ENCODE measurements around the gene ATRN. TPM values are rescaled to one million over a fixed set of nuclear protein-coding genes. Genes with fewer than 3 reads are reported as not detected.

ATRN gene
- total RNA-seq, 2 experiments from 2014 or later = 0.09 to 4.5 TPM

GRCh38 chr20:3477861-3478544 lies 7.2 kb downstream of the ATRN start:
- Histone ChIP-seq H3K27ac (ENCODE audit: low read depth, low read length, poor library complexity, severe bottlenecking) (no peak overlapping the region), H2AFZ (ENCODE audit: low read length) (no peak overlapping the region), H3K36me3 (ENCODE audit: insufficient read depth, low read length) (no peaks in the 10 kb centered on the region), H3K4me2 (ENCODE audit: low read length) (no peak overlapping the region), H3K9me2 (ENCODE audit: insufficient read depth, low read length) (no peaks in the 10 kb centered on the region), H3K4me1 (ENCODE audit: insufficient read depth, low read length, poor library complexity, severe bottlenecking) (no peaks in the 10 kb centered on the region), H4K20me1 (ENCODE audit: insufficient read depth, low read length) (no peaks in the 10 kb centered on the region), H3K79me2 (ENCODE audit: insufficient read depth, low read depth, low read length) (no peaks in the 10 kb centered on the region), H3K9me3 (ENCODE audit: low read length) (no peaks in the 10 kb centered on the region), H3K4me3 (ENCODE audit: low read depth, low read length, poor library complexity, severe bottlenecking) (no peak overlapping the region)
- ChIA-PET CTCF (ENCODE audit: unreplicated experiment) (no interaction called here), POLR2A (no interaction called here)
- no peak for DNase-seq (ENCODE audit: low spot score)
- no peak for TF ChIP-seq CTCF (conservative IDR thresholded peaks at IDR 0.05; ENCODE audit: low read length)
- no peak for TF ChIP-seq EZH2phosphoT487 (IDR thresholded peaks at IDR 0.05; ENCODE audit: borderline replicate concordance, low read depth, low read length)
- BruUV-seq (replicated peaks) = no TSS peak
- intact Hi-C loops (cut with micrococcal nuclease; ENCODE audit: unreplicated experiment) = no loop called here

- Histone ChIP-seq H3K4me1 (ENCODE audit: insufficient read depth, low read length, poor library complexity, severe bottlenecking) (no peaks in the 10 kb centered on the region), H3K79me2 (ENCODE audit: insufficient read depth, low read depth, low read length) (no peaks in the 10 kb centered on the region), H3K27ac (ENCODE audit: low read depth, low read length, poor library complexity, severe bottlenecking) (no peak overlapping the region), H2AFZ (ENCODE audit: low read length) (no peak overlapping the region), H4K20me1 (ENCODE audit: insufficient read depth, low read length) (no peaks in the 10 kb centered on the region), H3K36me3 (ENCODE audit: insufficient read depth, low read length) (no peaks in the 10 kb centered on the region), H3K4me3 (ENCODE audit: low read depth, low read length, poor library complexity, severe bottlenecking) (no peak overlapping the region), H3K9me3 (ENCODE audit: low read length) (no peaks in the 10 kb centered on the region), H3K4me2 (ENCODE audit: low read length) (no peak overlapping the region), H3K9me2 (ENCODE audit: insufficient read depth, low read length) (no peaks in the 10 kb centered on the region)
- intact Hi-C loops (cut with micrococcal nuclease; ENCODE audit: unreplicated experiment) = no loop called here
- no TSS peak for BruUV-seq (replicated peaks)
- ChIA-PET POLR2A (no interaction called here), CTCF (ENCODE audit: unreplicated experiment) (no interaction called here)
- no peak for DNase-seq (ENCODE audit: low spot score)
- TF ChIP-seq EZH2phosphoT487 (IDR thresholded peaks at IDR 0.05; ENCODE audit: borderline replicate concordance, low read depth, low read length) (no peak), CTCF (conservative IDR thresholded peaks at IDR 0.05; ENCODE audit: low read length) (no peak)
These were observed 8.2 kb downstream of the ATRN start for GRCh38 chr20:3479025-3479424.

GRCh38 chr20:3479759-3480615 lies 9.2 kb downstream of the ATRN start:
- TF ChIP-seq EZH2phosphoT487 (IDR thresholded peaks at IDR 0.05; ENCODE audit: borderline replicate concordance, low read depth, low read length) (no peak), CTCF (conservative IDR thresholded peaks at IDR 0.05; ENCODE audit: low read length) (no peak)
- CTCF ChIA-PET (ENCODE audit: unreplicated experiment) = no interaction called here
- BruUV-seq (replicated peaks) = no TSS peak

More at GRCh38 chr20:3479759-3480615, 9.2 kb downstream of the ATRN start:
- H3K9me3 ChIP-seq (ENCODE audit: low read length) = no peaks in the 10 kb centered on the region
- POLR2A ChIA-PET = no interaction called here
- H3K4me3 ChIP-seq (ENCODE audit: low read depth, low read length, poor library complexity, severe bottlenecking) = no peak overlapping the region
- H3K79me2 ChIP-seq (ENCODE audit: insufficient read depth, low read depth, low read length) = no peaks in the 10 kb centered on the region
- no peak overlapping the region for H2AFZ ChIP-seq (ENCODE audit: low read length)
- no peak for DNase-seq (ENCODE audit: low spot score)
- no peaks in the 10 kb centered on the region for H3K4me1 ChIP-seq (ENCODE audit: insufficient read depth, low read length, poor library complexity, severe bottlenecking)
- intact Hi-C loops (cut with micrococcal nuclease; ENCODE audit: unreplicated experiment) = no loop called here
- H3K4me2 ChIP-seq (ENCODE audit: low read length) = no peak overlapping the region
- H4K20me1 ChIP-seq (ENCODE audit: insufficient read depth, low read length) = no peaks in the 10 kb centered on the region
- H3K9me2 ChIP-seq (ENCODE audit: insufficient read depth, low read length) = no peaks in the 10 kb centered on the region
- no peak overlapping the region for H3K27ac ChIP-seq (ENCODE audit: low read depth, low read length, poor library complexity, severe bottlenecking)
- H3K36me3 ChIP-seq (ENCODE audit: insufficient read depth, low read length) = no peaks in the 10 kb centered on the region

Data from OCI-LY7 (cell line).